DMS53 (cell line): ENCODE data around the gene UBE2D3.
"Not testable (repeated sequence)": the region's sequence is repeated elsewhere in the genome, so short reads cannot be mapped to it uniquely, and the experiment has no call there.

Source experiments
- DNase-seq: peaks from one replicate; lab custom pipeline; 2025; lab: John Stamatoyannopoulos, UW

Gene UBE2D3

GRCh38 chr4:102826890-102827673 lies at the start of gene UBE2D3:
UBE2D3 (minus strand) TSS chr4:102827551; CDS start chr4:102826508, 1,043 bp downstream.
- peak; percentile 96 for DNase-seq

GRCh38 chr4:102871772-102872171 lies 44.4 kb upstream of the UBE2D3 start:
- DNase-seq = no peak

DNA sequence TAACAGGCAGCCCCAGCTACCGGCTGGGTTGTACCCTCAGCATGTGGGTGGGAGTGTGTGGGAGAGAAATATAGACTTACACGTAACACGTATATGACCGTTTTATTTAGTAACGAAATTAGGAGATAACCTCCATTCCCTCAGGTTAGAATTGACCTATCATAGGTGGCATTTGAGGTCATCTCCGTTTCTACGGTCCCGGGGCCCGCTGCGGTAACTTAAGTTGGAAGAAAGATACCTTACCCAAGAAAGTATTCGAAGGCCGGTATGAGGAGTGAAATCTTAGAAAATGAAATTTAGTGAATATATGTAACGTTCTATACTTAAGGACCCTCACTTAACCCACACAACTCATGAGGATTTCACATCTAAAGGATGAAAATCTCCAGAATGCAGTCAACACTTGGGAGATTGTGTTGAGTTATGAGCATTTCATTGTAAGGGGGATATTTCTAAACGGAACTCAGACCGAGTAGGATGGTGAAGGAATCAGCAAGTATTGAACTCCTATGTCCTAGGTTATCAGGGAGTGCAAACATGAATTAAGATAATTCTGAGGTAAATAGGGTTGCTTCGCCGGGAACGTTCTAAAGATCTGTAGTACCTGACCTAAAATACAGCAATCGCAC lies 42.3 kb upstream of the UBE2D3 start:
- peak; percentile 27 for DNase-seq

- DNase-seq = peak; percentile 95
These were observed 41.6 kb upstream of the UBE2D3 start, which contains the start of gene CISD2 for GRCh38 chr4:102868781-102869568. CISD2 (plus strand) TSS chr4:102868992; CDS start chr4:102869085, 93 bp downstream.

DNA sequence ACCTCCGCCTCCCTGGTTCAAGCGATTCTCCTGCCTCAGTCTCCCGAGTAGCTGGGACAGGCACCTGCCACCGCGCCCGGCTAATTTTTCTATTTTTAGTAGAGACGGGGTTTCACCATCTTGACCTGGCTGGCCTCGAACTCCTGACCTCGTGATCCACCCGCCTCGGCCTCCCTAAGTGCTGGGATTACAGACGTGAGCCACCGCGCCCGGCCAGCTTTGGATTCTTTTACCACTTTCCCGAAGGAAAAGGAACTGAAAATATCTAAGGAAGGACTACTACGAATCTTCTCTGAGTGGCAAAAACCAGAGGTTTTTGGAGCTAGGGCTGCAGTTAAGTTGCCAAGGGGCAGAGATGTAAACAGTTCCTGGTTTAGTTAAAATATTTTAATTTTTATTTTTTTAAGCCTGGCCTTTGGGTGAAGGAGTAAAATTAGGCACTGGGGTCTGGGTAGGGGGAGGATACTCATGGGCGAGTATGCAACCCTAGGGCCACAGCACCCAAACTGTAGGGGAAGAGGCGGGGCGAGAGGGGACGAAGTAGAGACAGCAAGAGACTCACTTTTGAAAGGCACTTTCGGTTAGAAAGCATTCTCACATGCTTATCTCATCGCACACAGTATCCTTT lies 40.9 kb upstream of the UBE2D3 start:
- DNase-seq = peak; percentile 63

- peak; percentile 21 for DNase-seq
These were observed 40.2 kb upstream of the UBE2D3 start for GRCh38 chr4:102867278-102868152.

DNA sequence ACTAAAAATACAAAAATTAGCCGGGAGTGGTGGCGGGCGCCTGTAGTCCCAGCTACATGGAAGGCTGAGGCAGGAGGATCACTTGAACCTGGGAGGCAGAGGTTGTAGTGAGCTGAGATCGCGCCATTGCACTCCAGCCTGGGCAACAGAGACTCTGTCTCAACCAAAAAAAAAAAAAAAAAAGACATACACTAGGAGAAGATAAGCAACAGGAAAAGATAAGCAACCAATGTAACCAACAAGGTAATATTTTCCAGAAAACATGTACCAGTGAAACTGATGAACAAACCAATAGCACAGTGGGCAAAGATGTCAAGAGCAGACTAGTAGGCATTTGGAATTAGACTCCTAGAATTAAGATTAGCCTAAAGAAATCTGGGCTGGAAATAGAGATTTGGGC lies 38.0 kb upstream of the UBE2D3 start:
- not testable (repeated sequence) for DNase-seq

GRCh38 chr4:102862747-102863146 lies 35.4 kb upstream of the UBE2D3 start:
- DNase-seq = no peak

- DNase-seq = no peak
These were observed 34.7 kb upstream of the UBE2D3 start for GRCh38 chr4:102862016-102862415.

DNA sequence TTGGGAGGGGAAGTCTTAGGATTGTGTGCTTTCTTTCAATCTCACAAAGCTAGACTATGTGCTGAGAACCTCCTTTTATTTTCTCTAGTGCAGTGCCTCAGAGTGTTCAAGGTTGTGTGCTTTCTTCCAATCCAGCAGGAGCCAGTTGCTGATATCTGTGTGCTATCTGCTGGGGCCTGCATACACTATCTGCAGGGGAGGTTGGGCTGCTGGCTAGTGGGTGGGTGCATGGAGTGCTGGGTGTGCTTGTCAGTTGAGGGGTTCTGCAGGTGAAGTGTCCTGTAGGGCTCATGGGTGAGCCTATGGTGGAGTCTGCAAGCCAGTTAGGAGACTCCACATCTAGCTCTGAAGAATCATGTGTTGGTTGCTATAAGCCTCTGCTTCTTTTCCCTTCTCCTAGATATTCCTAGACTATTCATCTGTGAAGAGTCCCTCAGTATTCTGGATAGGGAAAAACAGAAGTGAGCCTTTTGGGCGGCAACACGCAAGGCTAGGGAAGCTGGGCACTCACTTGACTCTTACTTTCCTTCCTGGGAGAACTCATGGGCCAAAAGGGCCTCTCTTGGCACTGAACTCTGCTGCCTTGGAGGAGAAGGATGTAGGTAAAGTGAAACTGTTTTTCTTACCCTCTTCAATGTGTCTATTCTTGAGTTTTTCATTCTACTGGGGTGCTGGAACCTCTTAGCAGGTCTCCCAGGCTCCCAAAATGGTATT lies 33.4 kb upstream of the UBE2D3 start:
- DNase-seq = no peak

- DNase-seq = no peak
These were observed 31.6 kb upstream of the UBE2D3 start for GRCh38 chr4:102858828-102859464.

DNA sequence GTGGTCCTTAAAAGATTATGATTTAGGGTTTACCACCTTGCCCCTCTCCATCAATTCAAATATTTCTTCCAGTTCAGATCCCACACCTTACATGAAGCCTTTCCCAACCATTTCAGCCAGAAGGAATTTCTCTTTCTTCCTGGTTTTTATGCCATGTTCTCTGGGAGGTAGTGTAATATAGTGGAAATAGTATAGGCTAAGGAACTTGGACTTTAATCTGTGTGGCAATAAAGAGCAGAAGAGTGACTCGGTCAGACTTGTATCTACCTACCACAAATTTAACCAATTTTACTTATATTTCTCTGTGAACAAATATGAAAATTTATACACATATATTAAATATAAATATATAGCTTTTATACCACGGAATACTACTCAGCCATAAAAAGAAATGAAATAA lies 23.0 kb upstream of the UBE2D3 start:
- no peak for DNase-seq

GRCh38 chr4:102849579-102850104 lies 22.3 kb upstream of the UBE2D3 start:
- DNase-seq = no peak

GRCh38 chr4:102847687-102848086 lies 20.3 kb upstream of the UBE2D3 start:
- DNase-seq = no peak

DNA sequence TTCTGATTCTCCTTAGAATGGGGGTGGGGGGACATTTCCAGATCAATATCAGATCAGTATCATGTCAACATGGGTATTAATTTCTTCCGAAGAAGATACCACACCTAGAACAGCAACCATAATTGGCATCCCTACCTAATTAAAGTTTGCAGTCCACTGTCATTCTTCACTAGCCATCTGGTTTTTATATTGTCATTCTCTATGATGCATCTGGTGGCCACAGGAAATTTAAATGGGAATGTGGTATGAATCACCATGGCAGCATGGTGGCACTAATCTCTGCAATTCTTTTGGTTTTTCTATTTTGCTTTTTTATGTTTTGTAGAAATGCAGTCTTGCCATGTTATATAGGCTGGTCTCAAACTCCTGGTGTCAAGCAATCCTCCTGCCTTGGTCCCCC lies 16.6 kb upstream of the UBE2D3 start:
- DNase-seq = no peak

DNA sequence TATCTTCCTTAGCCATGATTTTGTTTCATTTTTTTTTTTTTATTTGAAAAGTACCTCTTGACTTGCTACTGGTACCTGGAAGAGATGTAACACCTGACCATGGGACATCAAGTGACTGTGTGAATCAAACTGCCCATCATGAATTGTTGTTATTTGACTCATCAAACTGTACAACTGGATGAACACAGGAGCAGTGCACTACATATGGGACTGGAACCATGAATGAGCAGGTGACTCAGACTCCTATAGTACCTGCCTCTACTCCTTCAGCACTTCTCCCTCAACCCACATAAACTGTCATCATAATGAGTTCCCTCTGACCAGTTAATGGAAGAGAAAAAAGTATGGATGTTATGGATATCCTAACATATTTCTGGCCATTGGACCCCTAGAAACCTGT lies 15.9 kb upstream of the UBE2D3 start:
- peak; percentile 5 for DNase-seq

DNA sequence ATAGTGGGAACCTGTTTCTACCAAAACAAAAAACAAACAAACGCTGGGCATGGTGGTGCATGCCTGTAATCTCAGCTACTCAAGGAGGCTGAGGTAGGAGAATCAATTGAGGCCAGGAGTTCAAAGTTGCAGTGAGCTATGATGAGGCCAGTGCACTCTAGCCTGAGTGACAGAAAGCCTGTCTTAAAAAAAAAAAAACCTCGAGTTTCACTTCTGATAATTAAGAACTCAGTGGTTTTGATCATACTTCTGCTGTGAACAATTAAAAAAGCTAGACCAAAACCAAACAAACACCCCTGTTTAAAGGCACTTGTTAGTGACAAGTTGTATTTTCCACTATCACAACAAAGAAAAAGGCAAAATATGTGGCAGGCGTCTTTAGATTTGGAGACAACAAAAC lies 15.0 kb upstream of the UBE2D3 start:
- no peak for DNase-seq

DNA sequence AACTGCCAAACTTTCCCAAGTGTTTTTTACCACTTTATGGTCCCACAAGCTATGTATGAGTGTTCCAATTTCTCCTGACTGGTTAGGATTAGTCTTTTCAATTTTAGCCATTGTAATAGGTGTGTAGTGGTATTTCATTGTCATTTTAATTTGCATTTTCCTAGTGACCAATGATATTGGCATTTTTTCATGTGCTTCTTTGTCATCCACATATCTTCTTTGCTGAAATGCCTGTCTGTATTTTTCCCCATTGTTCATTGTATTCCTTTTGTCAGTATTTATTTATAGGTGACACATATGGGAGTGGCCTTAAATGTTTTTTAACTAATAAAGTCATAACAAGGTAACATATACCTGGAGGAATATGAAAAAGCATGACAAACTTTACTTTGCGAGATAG lies 9.2 kb upstream of the UBE2D3 start:
- no peak for DNase-seq

GRCh38 chr4:102832667-102833066 lies 5.3 kb upstream of the UBE2D3 start:
- no peak for DNase-seq

- DNase-seq = no peak
These were observed 4.8 kb upstream of the UBE2D3 start for GRCh38 chr4:102832105-102832504.
